HG02763 (cell line): ENCODE results near the gene HBZ.
"Not testable (repeated sequence)": the region's sequence is repeated elsewhere in the genome, so short reads cannot be mapped to it uniquely, and the experiment has no call there.

Source experiments
- ATAC-seq: cut with Tn5 transposase; IDR thresholded peaks from one replicate; pipeline ENCODE4 v1.9.1; 2021; ENCODE audit warnings: mild to moderate bottlenecking, moderate library complexity; ENCODE audit not compliant: unreplicated experiment

Gene HBZ

DNA sequence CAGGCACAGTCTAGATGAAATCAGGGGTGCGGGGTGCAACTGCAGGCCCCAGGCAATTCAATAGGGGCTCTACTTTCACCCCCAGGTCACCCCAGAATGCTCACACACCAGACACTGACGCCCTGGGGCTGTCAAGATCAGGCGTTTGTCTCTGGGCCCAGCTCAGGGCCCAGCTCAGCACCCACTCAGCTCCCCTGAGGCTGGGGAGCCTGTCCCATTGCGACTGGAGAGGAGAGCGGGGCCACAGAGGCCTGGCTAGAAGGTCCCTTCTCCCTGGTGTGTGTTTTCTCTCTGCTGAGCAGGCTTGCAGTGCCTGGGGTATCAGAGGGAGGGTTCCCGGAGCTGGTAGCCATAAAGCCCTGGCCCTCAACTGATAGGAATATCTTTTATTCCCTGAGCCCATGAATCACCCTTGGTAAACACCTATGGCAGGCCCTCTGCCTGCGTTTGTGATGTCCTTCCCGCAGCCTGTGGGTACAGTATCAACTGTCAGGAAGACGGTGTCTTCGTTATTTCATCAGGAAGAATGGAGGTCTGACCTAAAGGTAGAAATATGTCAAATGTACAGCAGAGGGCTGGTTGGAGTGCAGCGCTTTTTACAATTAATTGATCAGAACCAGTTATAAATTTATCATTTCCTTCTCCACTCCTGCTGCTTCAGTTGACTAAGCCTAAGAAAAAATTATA, 25.7 kb downstream of the HBZ start:
- no peak for ATAC-seq

DNA sequence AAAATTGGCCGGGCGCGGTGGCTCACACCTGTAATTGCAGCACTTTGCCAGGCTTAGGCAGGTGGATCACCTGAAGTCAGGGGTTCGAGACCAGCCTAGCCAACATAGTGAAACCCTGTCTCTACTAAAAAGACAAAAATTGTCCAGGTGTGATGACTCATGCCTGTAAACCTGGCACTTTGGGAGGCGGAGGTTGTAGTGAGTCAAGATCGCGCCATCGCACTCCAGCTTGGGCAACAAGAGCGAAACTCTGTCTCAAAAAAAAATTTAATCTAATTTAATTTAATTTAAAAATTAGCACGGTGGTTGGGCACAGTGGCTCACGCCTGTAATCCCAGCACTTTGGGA, 26.2 kb downstream of the HBZ start:
- no peak for ATAC-seq

- no peak for ATAC-seq
These were observed 27.0 kb downstream of the HBZ start for GRCh38 chr16:179211-180092.

GRCh38 chr16:180101-180675, 27.7 kb downstream of the HBZ start, which contains the start of gene HBQ1:
Gene HBQ1 (plus strand): TSS chr16:180459. CDS start chr16:180487, 28 bp downstream.
- ATAC-seq = no peak

DNA sequence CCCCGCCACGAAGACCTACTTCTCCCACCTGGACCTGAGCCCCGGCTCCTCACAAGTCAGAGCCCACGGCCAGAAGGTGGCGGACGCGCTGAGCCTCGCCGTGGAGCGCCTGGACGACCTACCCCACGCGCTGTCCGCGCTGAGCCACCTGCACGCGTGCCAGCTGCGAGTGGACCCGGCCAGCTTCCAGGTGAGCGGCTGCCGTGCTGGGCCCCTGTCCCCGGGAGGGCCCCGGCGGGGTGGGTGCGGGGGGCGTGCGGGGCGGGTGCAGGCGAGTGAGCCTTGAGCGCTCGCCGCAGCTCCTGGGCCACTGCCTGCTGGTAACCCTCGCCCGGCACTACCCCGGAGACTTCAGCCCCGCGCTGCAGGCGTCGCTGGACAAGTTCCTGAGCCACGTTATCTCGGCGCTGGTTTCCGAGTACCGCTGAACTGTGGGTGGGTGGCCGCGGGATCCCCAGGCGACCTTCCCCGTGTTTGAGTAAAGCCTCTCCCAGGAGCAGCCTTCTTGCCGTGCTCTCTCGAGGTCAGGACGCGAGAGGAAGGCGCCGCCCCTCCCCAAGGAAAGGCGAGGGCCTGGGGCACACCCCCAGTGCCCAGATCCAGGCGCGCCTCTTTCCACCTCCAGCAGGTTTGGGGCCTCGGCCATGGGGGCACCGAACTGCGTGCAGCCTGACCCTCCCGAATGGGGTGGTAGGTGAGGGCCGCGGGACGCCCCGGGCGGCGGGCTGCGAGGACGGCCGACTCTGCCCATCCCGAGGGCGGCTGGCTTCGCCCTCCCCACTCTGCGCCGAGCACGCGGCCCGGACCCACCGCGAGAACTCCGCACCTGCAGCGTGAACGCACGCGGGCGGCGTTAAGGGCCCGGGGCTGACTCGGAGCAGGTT, 28.5 kb downstream of the HBZ start:
- no peak for ATAC-seq

- no peak for ATAC-seq
These were observed 29.1 kb downstream of the HBZ start for GRCh38 chr16:181565-182021.

DNA sequence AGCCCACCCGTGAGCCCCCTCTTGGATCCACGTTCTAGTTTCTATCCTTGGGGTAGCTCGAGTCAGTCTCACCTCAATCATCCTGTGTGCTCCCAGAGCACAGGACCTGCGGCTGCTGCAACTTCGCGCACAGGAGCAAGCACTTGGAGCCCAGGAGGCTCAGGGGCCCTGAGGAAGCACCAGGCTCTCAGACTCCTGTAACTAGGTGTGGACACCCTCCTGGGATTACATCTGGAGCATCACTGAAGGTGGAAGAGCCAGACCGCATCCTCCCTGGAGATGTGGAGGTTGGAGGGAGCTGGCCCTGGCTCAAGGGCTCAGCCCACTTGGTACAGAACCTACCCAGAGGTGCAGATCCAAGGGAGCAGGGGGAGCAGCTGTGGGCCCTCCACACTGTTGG, 30.6 kb downstream of the HBZ start:
- no peak for ATAC-seq

DNA sequence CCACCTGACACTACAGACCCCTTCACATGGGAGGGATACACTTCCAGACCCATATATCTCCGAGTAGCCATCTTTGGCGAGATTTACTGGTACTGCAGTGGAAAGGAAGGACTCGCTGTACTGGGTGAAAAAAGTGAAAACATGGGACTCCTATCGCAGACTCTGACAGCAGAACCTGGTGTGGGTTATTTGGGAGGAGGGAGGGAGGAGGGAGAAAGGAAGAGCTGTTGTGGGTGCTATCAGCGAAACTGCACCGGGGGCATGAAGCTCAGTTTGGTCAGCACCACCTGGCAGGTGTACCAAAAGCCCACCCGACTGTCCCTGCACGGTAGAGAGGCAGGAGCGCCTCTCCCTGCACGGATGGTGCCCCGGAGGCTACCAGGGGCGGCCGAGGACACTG, 32.8 kb downstream of the HBZ start:
- ATAC-seq = no peak

DNA sequence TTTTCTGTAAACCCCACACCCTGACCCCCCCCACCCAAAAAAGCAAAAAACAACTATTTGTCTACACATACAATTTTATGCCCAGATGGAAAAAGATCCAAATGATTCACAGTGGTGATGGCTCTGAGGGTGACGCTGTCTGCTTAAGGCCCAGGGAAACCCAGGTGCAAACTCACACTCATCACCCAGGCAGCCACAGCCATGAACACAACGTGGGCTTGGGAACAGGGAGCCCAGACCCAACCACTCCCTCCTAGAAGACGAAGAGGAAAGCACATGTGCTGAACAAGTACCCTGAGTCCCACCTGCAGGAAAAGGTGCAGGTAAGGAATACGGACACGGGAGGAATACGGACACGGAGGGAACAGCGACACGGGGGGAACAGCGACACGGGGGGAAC, 33.2 kb downstream of the HBZ start:
- ATAC-seq = no peak

GRCh38 chr16:187330-187729, 34.9 kb downstream of the HBZ start:
- no peak for ATAC-seq

DNA sequence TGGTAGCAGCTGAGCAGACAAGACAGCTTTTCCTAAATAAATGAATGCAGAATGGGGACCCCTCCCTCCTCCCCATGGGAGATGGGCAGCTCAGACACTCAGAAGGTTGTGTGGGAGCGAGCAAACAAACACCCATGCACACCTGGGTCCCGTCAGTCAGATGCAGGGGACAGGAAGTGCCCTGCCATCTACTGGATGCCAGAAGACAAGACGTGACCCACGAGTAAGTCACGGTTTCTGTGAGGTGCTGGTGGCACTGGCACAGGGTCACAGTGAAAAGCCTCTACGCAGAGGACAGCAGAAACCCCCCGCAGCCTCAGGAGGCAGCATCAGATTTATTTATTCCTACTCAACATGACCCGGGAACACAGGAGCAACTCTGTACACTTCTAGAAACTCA, 36.2 kb downstream of the HBZ start:
- no peak for ATAC-seq

GRCh38 chr16:189604-190186, 37.3 kb downstream of the HBZ start:
- no peak for ATAC-seq

- ATAC-seq = no peak
These were observed 39.4 kb downstream of the HBZ start for GRCh38 chr16:191831-192230.

DNA sequence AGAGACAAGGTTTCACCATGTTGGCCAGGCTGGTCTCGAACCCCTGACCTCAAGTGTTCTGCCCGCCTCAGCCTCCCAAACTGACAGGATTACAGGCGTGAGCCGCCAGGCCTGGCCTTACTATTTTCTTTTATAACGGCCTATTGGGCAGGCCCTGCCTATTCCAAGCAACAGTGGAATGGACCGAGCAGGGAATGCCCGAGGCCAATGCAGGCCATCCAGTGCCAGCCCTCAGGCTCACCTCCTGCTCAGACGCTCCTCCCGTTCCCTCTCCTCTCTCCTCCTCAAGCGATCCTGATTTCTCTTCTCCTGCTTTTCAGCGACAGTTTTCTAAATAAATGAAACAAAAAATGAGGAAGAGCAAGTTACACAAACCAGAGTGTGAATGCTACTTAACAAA, 40.2 kb downstream of the HBZ start:
- ATAC-seq = no peak

GRCh38 chr16:193441-193840, 41.0 kb downstream of the HBZ start:
- ATAC-seq = no peak

DNA sequence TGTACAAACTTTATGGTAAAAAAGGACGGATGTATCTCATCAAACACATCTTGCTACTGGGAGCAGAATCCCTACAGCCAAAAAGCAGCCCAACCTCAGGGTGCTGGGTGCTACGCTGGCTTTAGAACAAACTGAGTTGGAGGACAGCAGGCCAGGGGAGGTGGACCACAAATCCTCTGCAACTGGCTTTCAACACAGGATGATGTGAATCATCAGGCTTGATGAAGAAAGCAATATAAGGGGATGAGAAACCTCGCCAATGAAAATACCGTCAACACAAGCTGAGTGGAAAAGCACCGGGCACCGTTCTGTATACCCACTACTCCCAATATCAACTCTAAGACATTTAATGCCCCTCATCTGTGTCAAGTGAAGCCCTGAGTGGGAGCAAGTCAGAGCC, 42.1 kb downstream of the HBZ start:
- no peak for ATAC-seq

- ATAC-seq = no peak
These were observed 47.9 kb downstream of the HBZ start for GRCh38 chr16:200388-200787.

DNA sequence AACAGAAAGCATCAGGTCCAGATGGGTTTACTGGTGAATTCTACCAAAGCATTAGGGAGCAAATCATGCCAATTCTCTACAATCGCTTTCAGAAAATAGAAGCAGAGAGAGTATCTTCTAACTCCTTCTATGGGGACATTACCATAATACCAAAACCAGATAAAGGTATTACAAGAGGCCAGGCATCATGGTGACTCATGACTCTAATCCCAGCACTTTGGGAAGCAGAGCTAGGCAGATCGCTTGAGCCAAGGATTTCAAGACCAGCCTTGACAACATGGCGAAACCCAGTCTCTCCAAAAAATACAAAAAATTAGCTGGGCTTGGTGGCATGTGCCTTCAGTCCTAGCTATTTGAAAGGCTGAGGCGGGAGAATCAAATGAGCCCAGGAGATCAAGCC, 50.8 kb downstream of the HBZ start:
- ATAC-seq = no peak

- not testable (repeated sequence) for ATAC-seq
These were observed 51.6 kb downstream of the HBZ start for GRCh38 chr16:204046-204445.
